ENCODE data around the gene PNLIPRP3. TPM values are rescaled to one million over a fixed set of nuclear protein-coding genes. Genes with fewer than 3 reads are reported as not detected.

PNLIPRP3 gene
- total RNA-seq, 1 experiment from 2014 or later = not detected

DNA sequence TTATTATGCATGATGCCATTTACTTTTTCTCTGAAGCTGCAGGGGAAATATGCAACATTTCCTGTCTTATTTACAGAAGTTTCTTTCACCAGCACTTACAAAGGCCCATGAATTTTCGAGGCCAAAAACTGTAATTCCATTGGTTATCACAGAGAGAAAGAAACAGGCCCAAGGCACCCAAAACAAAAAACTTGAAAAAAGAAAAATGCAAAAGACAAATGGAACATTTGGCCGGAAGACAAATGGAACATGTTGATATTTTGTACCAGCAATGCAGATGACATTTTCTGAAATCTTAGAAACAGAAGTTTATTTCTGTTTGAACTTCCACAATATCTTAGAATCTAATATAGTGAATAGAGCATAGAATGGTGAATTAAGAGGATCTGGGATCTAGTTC lies 61.8 kb downstream of the PNLIPRP3 start:
- DNase-seq (ENCODE audit: extremely low read depth, low read depth) = no peak

- peak; percentile 44 for DNase-seq (ENCODE audit: extremely low read depth, low read depth)
Observed at GRCh38 chr10:116490028-116490662, 62.5 kb downstream of the PNLIPRP3 start.

- DNase-seq (ENCODE audit: extremely low read depth, low read depth) = no peak
Observed at GRCh38 chr10:116504786-116505185, 77.1 kb downstream of the PNLIPRP3 start.

- DNase-seq (ENCODE audit: extremely low read depth, low read depth) = no peak
Observed at GRCh38 chr10:116510565-116510964, 82.9 kb downstream of the PNLIPRP3 start.

GRCh38 chr10:116511365-116511764 lies 83.7 kb downstream of the PNLIPRP3 start:
- no peak for DNase-seq (ENCODE audit: extremely low read depth, low read depth)

GRCh38 chr10:116521424-116522290 lies 94.0 kb downstream of the PNLIPRP3 start:
- peak; percentile 47 for DNase-seq (ENCODE audit: extremely low read depth, low read depth)

DNA sequence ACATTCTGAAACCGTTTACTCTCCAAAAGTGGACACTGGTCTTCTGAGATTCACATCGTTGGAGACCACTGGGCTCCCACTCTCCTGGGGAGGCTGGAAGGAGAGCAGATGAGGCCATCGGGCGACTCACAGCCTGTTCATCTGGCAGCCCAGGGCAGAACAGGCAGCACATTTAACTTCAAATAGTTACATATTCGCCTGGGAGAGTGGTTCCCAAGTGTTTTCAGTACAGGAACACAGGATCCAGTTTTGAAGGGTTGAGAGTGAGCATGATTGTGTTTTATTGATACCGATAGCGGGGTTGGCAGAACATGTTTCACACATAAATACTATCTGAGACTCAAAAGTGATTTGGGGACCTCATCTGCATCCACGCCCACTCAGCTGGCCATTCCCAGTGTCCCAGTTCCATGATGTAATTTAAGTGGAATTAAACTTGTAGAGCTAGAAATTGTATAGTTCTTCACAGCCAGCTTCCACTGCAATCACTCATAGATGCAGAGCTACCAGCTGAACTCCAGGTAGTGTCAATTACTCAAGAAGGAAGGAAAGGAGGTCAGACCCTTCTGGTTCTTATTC lies 95.2 kb downstream of the PNLIPRP3 start:
- DNase-seq (ENCODE audit: extremely low read depth, low read depth) = no peak

DNA sequence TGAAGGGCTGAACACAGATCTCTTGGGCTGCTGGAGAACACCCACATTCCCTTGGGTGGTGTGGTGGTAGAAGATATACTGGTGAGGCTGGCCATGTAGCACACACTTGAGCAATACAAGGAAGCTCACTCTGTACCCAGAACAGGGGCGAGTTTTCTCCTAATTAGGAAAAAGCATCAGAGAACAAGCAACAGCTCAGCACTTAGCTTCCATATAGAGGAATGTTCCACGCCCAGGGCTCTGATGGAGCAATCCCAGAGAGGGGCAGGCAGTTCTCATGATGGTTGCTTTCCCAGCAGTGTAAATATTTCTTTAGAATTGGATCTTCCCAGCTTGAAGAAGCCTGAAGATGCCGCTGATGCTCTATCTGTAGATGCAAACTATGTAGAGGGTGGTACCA lies 97.1 kb downstream of the PNLIPRP3 start:
- DNase-seq (ENCODE audit: extremely low read depth, low read depth) = no peak

DNA sequence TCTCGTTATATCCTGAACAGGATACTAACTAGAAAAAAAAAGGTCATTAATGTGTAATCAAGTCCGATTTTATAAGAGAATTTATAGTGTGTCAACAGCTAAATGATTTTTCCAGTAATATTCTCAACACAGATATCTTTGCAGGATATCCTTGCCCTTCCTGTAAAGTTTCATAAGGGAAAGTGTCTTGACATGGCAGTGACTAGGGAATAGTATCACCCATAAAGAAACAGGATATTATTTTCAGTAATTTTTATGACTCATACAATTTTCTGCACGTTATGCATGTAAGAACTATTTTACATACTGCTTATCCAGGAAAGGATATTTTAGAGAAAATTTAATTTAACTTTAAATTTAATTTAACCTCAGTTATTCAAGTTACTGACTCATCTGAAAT lies 98.6 kb downstream of the PNLIPRP3 start:
- no peak for DNase-seq (ENCODE audit: extremely low read depth, low read depth)

Small RNA genes within 50 kb of the gene (small RNA-seq; reads per million reads assigned to genes)
- gene SNRPGP6 = 0 reads per million in 2 experiments

Other genes with a start within 250 kb of the PNLIPRP3 start
- 0.69 and 0.92 TPM in 2 replicates for gene GFRA1, start 154.6 kb upstream of the PNLIPRP3 start, total RNA-seq (2014; rRNA removed; shearing (Covaris generic))
- gene CCDC172, start 103.4 kb upstream of the PNLIPRP3 start, total RNA-seq (2014; rRNA removed; shearing (Covaris generic)) = not detected in 2 replicates
- gene PNLIP, start 118.1 kb downstream of the PNLIPRP3 start, total RNA-seq (2014; rRNA removed; shearing (Covaris generic)) = not detected in 2 replicates
- gene PNLIPRP1, start 163.1 kb downstream of the PNLIPRP3 start, total RNA-seq (2014; rRNA removed; shearing (Covaris generic)) = not detected in 2 replicates
- not detected in 2 replicates for gene PNLIPRP2, start 193.1 kb downstream of the PNLIPRP3 start, total RNA-seq (2014; rRNA removed; shearing (Covaris generic))